Stomach (tissue), 4 donors: ENCODE results near the gene CENPX.

Experiments
- CTCF ChIP-seq, 7 experiments: fragments of 450-650 bp in 4 of 7; fragments of 200-600 bp in 3 of 7; sonication (generic) in 3 of 7; IDR thresholded peaks; one replicate each; pipeline ENCODE4 v1.5.1; 2016 to 2019; ENCODE audit warnings: antibody characterized with exemption in 7 of 7, control low read depth in 2 of 7, mild to moderate bottlenecking in 1 of 7
- EP300 ChIP-seq: sonication (generic); formaldehyde crosslinking; IDR thresholded peaks from one replicate; pipeline ENCODE4 v1.6.1; 2017; ENCODE audit warnings: antibody characterized with exemption
- POLR2A ChIP-seq, 4 donors: fragments of 450-650 bp; IDR thresholded peaks; one replicate each; pipeline ENCODE4 v1.6.1; 2016; ENCODE audit warnings: antibody characterized with exemption in 4 of 4, control low read depth in 2 of 4, mild to moderate bottlenecking in 1 of 4, moderate library complexity in 1 of 4
- POLR2AphosphoS5 ChIP-seq, 3 donors: sonication (generic); formaldehyde crosslinking; IDR thresholded peaks; one replicate each; pipeline ENCODE4 v1.6.1; 2016; ENCODE audit warnings: antibody characterized with exemption in 3 of 3

GRCh38 chr17:82013772-82014321, 8.8 kb downstream of the CENPX start:
- TF ChIP-seq POLR2AphosphoS5 (IDR thresholded peaks at IDR 0.05) (no peak), CTCF (IDR thresholded peaks at IDR 0.05) (no peak), POLR2A (IDR thresholded peaks at IDR 0.05) (no peak), EP300 (no peak)
